Lower lobe of right lung (tissue), 2 donors: ENCODE results near the gene LIMS2. TPM values are rescaled to one million over a fixed set of nuclear protein-coding genes. Genes with fewer than 3 reads are reported as not detected.

Experiments used
- ATAC-seq, 2 donors: fragments of 200-7000 bp; cut with Tn5 transposase; one replicate each; pipeline ENCODE4 v1.9.1; 2020 to 2022; ENCODE audit warnings: mild to moderate bottlenecking in 2 of 2, moderate library complexity in 2 of 2
- DNase-seq: peaks from one replicate; pipeline ENCODE4 v3.0.0-alpha.2; 2020
- H3K27ac ChIP-seq: fragments of 200-600 bp; one replicate; pipeline ENCODE4 v1.8.0; 2022
- H3K27me3 ChIP-seq: fragments of 200-600 bp; one replicate; pipeline ENCODE4 v1.8.0; 2022; ENCODE audit warnings: low read depth
- H3K36me3 ChIP-seq: fragments of 200-600 bp; one replicate; pipeline ENCODE4 v1.8.0; 2022; ENCODE audit warnings: mild to moderate bottlenecking
- H3K4me1 ChIP-seq: fragments of 200-600 bp; one replicate; pipeline ENCODE4 v1.8.0; 2022
- H3K4me3 ChIP-seq: fragments of 200-600 bp; one replicate; pipeline ENCODE4 v1.8.0; 2022; ENCODE audit warnings: mild to moderate bottlenecking
- H3K9me3 ChIP-seq: fragments of 200-600 bp; one replicate; pipeline ENCODE4 v1.8.0; 2022
- intact Hi-C: fragments of 100-400 bp; cut with DNase I; formaldehyde crosslinking; loops from one replicate; pipeline ENCODE4 v1.11.0; 2022
- long read RNA-seq: library from polyadenylated mRNA; unstranded; transcript quantifications from one replicate; pipeline ENCODE4 v2.0.0, GENCODE V29; 2021
- total RNA-seq: library from RNA; stranded (reverse); fragmentation: NEBNext Ultra II Directional; extraction: Animal tissue kit (Norgen Biotek cat#: 25700); gene quantifications from one replicate; pipeline ENCODE4 v1.2.1, GENCODE V29; 2021
- TF ChIP-seq, protein P1 (sequence below): fragments of 200-600 bp; IDR thresholded peaks from one replicate; pipeline ENCODE4 v1.8.0; 2022; ENCODE audit warnings: antibody characterized with exemption, mild to moderate bottlenecking
- donor health status: DM: no; HTN: yes; CAD: no; lungs with severe emphysema.

The LIMS2 gene, protein sequence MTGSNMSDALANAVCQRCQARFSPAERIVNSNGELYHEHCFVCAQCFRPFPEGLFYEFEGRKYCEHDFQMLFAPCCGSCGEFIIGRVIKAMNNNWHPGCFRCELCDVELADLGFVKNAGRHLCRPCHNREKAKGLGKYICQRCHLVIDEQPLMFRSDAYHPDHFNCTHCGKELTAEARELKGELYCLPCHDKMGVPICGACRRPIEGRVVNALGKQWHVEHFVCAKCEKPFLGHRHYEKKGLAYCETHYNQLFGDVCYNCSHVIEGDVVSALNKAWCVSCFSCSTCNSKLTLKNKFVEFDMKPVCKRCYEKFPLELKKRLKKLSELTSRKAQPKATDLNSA
- total RNA-seq = 148 TPM
- long read RNA-seq, transcript LIMS2-204 (6 exons, 1,678 nt) = minor isoform, 6 of 250 reads
- long read RNA-seq, transcript LIMS2-208 (10 exons, 2,335 nt) = minor isoform, 12 of 250 reads
- long read RNA-seq, transcript LIMS2-202 (10 exons, 2,045 nt) = major isoform, 149 of 250 reads
- long read RNA-seq, partial matches to known transcripts = 21 of 250 reads
- long read RNA-seq, other reads (novel, unspliced or antisense) = 59 of 250 reads

DNA sequence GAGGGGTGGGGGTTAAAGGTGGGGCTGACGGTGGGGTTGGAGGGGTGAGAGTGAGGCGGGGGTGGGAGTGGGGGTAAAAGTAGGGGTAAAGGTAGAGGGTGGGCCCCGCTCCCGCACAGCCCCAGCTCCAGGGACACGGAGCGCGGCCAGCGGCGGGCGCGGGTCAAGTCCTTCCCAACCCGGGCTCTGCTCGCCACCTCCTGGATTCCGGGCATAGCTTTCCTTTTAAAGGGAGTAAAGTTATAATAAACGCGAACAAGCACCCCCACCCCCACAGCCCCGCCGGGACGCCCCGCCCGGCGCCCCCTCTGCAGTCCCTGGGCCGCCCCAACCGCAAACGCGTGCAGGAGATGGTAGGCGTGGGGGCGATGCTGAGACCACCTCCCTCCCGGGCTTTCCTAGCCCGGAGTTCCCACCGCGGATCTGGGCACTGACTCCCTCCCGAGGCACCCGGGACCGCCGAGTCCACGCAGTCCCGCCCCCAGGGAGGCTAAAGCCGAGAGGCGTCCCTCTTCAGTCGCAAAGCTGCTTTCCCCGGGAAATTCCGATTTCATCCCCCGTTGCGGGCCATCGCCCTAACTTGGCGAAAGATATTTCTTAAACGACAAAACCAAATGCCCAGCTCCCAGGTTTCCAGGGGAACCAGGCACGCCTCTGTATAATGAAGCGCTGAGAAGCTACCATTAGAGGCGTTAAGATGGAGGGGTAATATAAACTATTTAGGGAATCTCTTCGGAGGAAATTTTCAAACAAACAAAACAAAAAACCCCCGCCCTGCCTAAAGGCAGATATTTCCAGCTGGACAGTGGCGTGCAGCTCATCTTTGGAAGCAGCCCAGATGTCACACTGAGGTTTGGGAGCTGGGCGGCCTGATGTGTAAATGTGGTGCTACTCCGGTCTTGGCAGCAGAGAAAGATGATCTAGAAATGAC is at the start of gene LIMS2:
TSS of gene LIMS2 (minus strand) at position 200 of the 931 bp plus-strand sequence. CDS start 506 bp downstream, outside the sequence.
- Histone ChIP-seq H3K36me3 (peaks cover 7% of the 10 kb centered on the region), H3K27me3 (no peaks in the 10 kb centered on the region), H3K4me1 (peaks cover 42% of the 10 kb centered on the region), H3K4me3 (peak within 1 kb of the TSS; percentile 75), H3K9me3 (no peaks in the 10 kb centered on the region), H3K27ac (peak within 1 kb of the TSS; percentile 92)
- TF ChIP-seq, protein P1, sequence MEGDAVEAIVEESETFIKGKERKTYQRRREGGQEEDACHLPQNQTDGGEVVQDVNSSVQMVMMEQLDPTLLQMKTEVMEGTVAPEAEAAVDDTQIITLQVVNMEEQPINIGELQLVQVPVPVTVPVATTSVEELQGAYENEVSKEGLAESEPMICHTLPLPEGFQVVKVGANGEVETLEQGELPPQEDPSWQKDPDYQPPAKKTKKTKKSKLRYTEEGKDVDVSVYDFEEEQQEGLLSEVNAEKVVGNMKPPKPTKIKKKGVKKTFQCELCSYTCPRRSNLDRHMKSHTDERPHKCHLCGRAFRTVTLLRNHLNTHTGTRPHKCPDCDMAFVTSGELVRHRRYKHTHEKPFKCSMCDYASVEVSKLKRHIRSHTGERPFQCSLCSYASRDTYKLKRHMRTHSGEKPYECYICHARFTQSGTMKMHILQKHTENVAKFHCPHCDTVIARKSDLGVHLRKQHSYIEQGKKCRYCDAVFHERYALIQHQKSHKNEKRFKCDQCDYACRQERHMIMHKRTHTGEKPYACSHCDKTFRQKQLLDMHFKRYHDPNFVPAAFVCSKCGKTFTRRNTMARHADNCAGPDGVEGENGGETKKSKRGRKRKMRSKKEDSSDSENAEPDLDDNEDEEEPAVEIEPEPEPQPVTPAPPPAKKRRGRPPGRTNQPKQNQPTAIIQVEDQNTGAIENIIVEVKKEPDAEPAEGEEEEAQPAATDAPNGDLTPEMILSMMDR = no peak
- ATAC-seq (peak; percentile 54 to 73), DNase-seq (peak; percentile 74)
- intact Hi-C loops = no loop called here

DNA sequence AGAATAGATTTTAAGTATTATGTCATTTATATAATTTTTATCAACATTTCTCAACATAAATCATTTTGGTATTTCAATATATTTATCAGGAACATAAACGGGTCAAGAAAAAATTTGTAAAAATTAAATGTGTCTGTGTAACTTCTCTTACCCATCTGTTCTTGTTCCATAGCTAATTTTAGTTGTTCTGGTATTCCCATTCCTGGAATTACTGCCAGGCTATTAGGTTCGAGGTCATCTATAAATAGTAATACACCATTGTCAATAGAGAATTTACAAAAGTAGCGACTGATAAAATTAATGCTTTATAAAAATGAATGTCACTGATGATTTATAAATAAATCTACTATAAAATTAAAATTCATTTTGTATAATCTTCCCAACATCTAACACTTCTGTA is 47.5 kb upstream of the LIMS2 start:
- Histone ChIP-seq H3K27me3 (no peaks in the 10 kb centered on the region), H3K4me1 (no peaks in the 10 kb centered on the region), H3K27ac (no peak overlapping the region), H3K4me3 (no peak overlapping the region), H3K36me3 (peaks cover 65% of the 10 kb centered on the region), H3K9me3 (no peaks in the 10 kb centered on the region)
- DNase-seq (no peak), ATAC-seq (no peak)
- intact Hi-C loops = no loop called here
- TF ChIP-seq, protein P1 = no peak

DNA sequence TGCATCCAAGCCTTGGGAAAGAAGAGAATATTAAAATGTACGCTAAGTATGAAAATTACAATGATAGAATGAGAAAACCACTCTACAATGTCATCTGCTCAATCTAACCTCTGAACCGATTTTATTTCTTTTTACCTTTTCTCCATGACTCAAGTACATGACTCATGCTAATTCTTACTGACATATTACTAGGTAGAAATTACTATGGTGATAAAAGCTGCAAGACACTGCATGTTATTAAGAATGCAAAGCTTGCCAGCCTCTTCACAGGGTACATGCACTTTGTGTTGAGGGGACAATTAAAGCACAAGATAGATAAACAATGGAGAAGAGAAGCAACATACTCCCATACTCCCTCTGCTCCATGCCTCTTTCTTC is 46.6 kb upstream of the LIMS2 start:
- Histone ChIP-seq H3K27me3 (no peaks in the 10 kb centered on the region), H3K4me3 (no peak overlapping the region), H3K9me3 (no peaks in the 10 kb centered on the region), H3K36me3 (peaks cover 72% of the 10 kb centered on the region), H3K27ac (no peak overlapping the region), H3K4me1 (no peaks in the 10 kb centered on the region)
- intact Hi-C loops = no loop called here
- ATAC-seq (no peak), DNase-seq (no peak)
- TF ChIP-seq, protein P1 = no peak

DNA sequence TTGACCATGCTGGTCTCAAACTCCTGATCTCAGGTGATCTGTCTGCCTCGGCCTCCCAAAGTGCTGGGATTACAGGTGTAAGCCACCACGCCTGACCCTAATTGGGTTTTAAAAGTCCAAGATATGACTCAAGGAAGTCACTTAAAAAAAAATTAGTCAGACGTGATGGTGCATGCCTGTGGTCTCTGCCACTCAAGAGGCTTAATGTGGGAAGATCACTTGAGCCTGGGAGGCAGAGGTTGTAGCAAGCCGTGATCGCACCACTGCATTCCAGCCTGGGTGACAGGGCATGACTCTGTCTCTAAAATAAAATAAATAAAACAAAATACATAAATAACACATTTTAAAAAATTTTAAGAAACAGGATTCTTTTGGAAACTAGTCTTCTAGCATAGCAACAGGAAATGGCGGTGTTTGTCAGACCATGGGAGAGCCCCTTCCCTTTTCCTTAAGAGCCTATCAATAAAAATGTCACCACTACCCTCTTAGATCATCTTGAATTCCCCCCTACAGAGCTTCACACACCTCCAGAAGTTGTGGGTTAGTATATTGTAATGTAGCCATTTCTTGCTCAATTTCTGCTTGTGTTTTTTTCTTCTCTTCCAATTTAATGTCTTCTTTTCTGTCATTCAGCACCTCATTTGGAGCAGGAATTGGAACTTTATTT is 46.1 kb upstream of the LIMS2 start:
- no peaks in the 10 kb centered on the region for H3K27me3 ChIP-seq
- no peaks in the 10 kb centered on the region for H3K4me1 ChIP-seq
- TF ChIP-seq, protein P1 = no peak
- DNase-seq = no peak
- peak in 1 of 2 donors; percentile 45 for ATAC-seq
- H3K9me3 ChIP-seq = no peaks in the 10 kb centered on the region
- H3K4me3 ChIP-seq = no peak overlapping the region
- intact Hi-C loops = no loop called here
- peaks cover 77% of the 10 kb centered on the region for H3K36me3 ChIP-seq
- no peak overlapping the region for H3K27ac ChIP-seq
